Hepatocyte (in vitro differentiated cells): ENCODE data around the gene CCNC.

ENCODE experiments used
- CTCF ChIP-seq: fragments of 200-600 bp; sonication (generic); IDR thresholded peaks from 2 replicates; pipeline ENCODE4 v1.5.1; 2016; ENCODE audit warnings: antibody characterized with exemption, mild to moderate bottlenecking; ENCODE audit not compliant: poor library complexity
- EZH2 ChIP-seq: fragments of 200-600 bp; sonication (generic); IDR thresholded peaks from 2 replicates; pipeline ENCODE4 v1.6.1; 2016; ENCODE audit warnings: antibody characterized with exemption, mild to moderate bottlenecking, borderline replicate concordance

GRCh38 chr6:99530627-99531026 is 37.8 kb downstream of the CCNC start:
- TF ChIP-seq CTCF (no peak), EZH2 (no peak)
